Thoracic aorta (tissue), 2 donors: ENCODE measurements around the gene CCM2L. TPM values are rescaled to one million over a fixed set of nuclear protein-coding genes. Genes with fewer than 3 reads are reported as not detected.
A peak's percentile ranks its signal among the peaks of the same experiment; 100 is the strongest.
"Not testable (repeated sequence)": the region's sequence is repeated elsewhere in the genome, so short reads cannot be mapped to it uniquely, and the experiment has no call there.

Experiments used
- ATAC-seq: fragments of 150-250 bp; one replicate; pipeline ENCODE4 v1.8.0; 2017; ENCODE audit warnings: low read depth; ENCODE audit not compliant: insufficient number of reproducible peaks, low FRiP score
- DNase-seq: peaks from one replicate; pipeline ENCODE4 v3.0.0-alpha.2; 2020; ENCODE audit warnings: low spot score
- H3K27ac ChIP-seq, 2 donors: fragments of 200-600 bp; sonication (generic); 1 replicate in 1 of 2; 2 replicates in 1 of 2; pipeline ENCODE4 v1.5.1; 2016; ENCODE audit warnings: mild to moderate bottlenecking in 2 of 2, moderate library complexity in 2 of 2
- H3K27me3 ChIP-seq: fragments of 200-600 bp; sonication (generic); replicated peaks from 2 replicates; pipeline ENCODE4 v1.6.0; 2016; ENCODE audit warnings: mild to moderate bottlenecking; ENCODE audit not compliant: insufficient read depth
- H3K36me3 ChIP-seq: fragments of 200-600 bp; sonication (generic); one replicate; pipeline ENCODE4 v1.5.1; 2016
- H3K4me1 ChIP-seq, 2 donors: fragments of 200-600 bp; sonication (generic); 1 replicate in 1 of 2; 2 replicates in 1 of 2; pipeline versions ENCODE4 v1.5.1 to v1.6.0; 2016; ENCODE audit warnings: low read depth in 2 of 2, mild to moderate bottlenecking in 1 of 2; ENCODE audit not compliant: control insufficient read depth in 1 of 2
- H3K4me3 ChIP-seq: fragments of 200-600 bp; sonication (generic); 2 replicates; pipeline ENCODE4 v1.5.1; 2016; ENCODE audit warnings: mild to moderate bottlenecking
- H3K9me3 ChIP-seq: fragments of 200-600 bp; sonication (generic); 2 replicates; pipeline ENCODE4 v1.5.1; 2016
- total RNA-seq, 2 donors: library from RNA; depleted of rRNA; stranded (reverse); fragments of >200 nt; gene quantifications; one replicate each; pipeline versions ENCODE4 v1.1.0 to v1.2.3, GENCODE V29; 2016
- TF ChIP-seq, protein P1 (sequence below): fragments of 200-600 bp; sonication (generic); IDR thresholded peaks from one replicate; pipeline ENCODE4 v1.5.1; 2019; ENCODE audit warnings: antibody characterized with exemption

The CCM2L gene
- total RNA-seq, 2 donors from 2014 or later = 2.7 to 6.4 TPM

DNA sequence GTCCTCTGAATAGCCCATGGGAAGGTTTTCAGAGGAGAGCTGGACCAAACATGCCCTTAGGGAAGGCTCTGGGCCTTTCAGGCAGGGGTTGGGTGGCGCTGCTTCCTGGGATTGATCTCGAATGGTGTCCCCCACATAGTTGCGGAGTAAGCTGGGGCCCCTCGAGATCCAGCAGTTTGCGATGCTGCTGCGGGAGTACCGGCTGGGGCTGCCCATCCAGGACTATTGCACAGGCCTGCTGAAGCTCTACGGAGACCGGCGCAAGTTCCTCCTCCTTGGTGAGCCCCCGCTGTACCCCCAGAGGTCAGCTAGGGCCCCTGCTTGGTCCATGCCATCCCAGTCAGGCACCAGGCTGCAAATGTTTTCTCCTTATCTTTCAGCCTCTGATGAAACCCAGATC is 19.3 kb downstream of the CCM2L start:
- TF ChIP-seq, protein P1, sequence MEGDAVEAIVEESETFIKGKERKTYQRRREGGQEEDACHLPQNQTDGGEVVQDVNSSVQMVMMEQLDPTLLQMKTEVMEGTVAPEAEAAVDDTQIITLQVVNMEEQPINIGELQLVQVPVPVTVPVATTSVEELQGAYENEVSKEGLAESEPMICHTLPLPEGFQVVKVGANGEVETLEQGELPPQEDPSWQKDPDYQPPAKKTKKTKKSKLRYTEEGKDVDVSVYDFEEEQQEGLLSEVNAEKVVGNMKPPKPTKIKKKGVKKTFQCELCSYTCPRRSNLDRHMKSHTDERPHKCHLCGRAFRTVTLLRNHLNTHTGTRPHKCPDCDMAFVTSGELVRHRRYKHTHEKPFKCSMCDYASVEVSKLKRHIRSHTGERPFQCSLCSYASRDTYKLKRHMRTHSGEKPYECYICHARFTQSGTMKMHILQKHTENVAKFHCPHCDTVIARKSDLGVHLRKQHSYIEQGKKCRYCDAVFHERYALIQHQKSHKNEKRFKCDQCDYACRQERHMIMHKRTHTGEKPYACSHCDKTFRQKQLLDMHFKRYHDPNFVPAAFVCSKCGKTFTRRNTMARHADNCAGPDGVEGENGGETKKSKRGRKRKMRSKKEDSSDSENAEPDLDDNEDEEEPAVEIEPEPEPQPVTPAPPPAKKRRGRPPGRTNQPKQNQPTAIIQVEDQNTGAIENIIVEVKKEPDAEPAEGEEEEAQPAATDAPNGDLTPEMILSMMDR = no peak
- Histone ChIP-seq H3K27ac (no peak overlapping the region), H3K4me1 (peaks cover 4 to 6% of the 10 kb centered on the region in 2 donors), H3K36me3 (no peaks in the 10 kb centered on the region), H3K27me3 (no peaks in the 10 kb centered on the region), H3K9me3 (no peaks in the 10 kb centered on the region), H3K4me3 (no peak overlapping the region)
- ATAC-seq (no peak), DNase-seq (no peak)

- peak; percentile 42 for DNase-seq
- TF ChIP-seq, protein P1 = peak; percentile 86
- Histone ChIP-seq H3K4me1 (peaks cover 4 to 6% of the 10 kb centered on the region in 2 donors), H3K27ac (no peak overlapping the region), H3K9me3 (no peaks in the 10 kb centered on the region), H3K4me3 (peak overlapping the region; percentile 62), H3K36me3 (no peaks in the 10 kb centered on the region), H3K27me3 (no peaks in the 10 kb centered on the region)
- ATAC-seq = peak; percentile 40
Observed at GRCh38 chr20:32031007-32031958, 21.0 kb downstream of the CCM2L start.

GRCh38 chr20:32033316-32033715 is 23.1 kb downstream of the CCM2L start:
- TF ChIP-seq, protein P1 = no peak
- Histone ChIP-seq H3K4me1 (peaks cover 4 to 6% of the 10 kb centered on the region in 2 donors), H3K9me3 (no peaks in the 10 kb centered on the region), H3K36me3 (no peaks in the 10 kb centered on the region), H3K4me3 (no peak overlapping the region), H3K27ac (no peak overlapping the region), H3K27me3 (no peaks in the 10 kb centered on the region)
- DNase-seq = no peak
- no peak for ATAC-seq

DNA sequence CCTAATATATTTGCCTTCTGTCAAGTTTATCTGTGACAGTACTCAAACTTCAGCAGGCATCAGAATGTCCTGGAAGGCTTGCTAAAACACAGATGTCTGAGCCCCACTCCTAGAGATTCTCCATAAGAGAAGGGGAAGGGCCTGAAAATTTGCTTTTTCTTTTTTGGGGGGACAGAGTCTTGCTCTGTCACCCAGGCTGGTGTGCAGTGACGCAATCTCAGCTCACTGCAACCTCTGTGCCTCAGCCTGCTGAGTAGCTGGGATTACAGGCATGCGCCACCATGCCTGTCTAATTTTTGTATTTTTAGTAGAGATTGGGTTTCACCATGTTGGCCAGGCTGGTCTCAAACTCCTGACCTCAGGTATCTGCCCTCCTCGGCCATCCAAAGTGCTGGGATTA is 23.5 kb downstream of the CCM2L start:
- DNase-seq, H3K36me3 ChIP-seq, H3K4me1 ChIP-seq, H3K27me3 ChIP-seq, H3K4me3 ChIP-seq, H3K27ac ChIP-seq, H3K9me3 ChIP-seq, ATAC-seq: not testable (repeated sequence)

- ATAC-seq = no peak
- no peak overlapping the region for H3K4me3 ChIP-seq
- no peaks in the 10 kb centered on the region for H3K36me3 ChIP-seq
- no peaks in the 10 kb centered on the region for H3K27me3 ChIP-seq
- no peaks in the 10 kb centered on the region for H3K9me3 ChIP-seq
- no peak for DNase-seq
- TF ChIP-seq, protein P1 = no peak
- peaks cover 4 to 6% of the 10 kb centered on the region in 2 donors for H3K4me1 ChIP-seq
- H3K27ac ChIP-seq = no peak overlapping the region
Observed at GRCh38 chr20:32034581-32035425, 24.6 kb downstream of the CCM2L start.
